IMR-90 (cell line): Measurements from ENCODE around the gene ATRAID. TPM values are rescaled to one million over a fixed set of nuclear protein-coding genes. Genes with fewer than 3 reads are reported as not detected.

Experiments
- ATAC-seq: fragments of 200-7000 bp; cut with Tn5 transposase; 2 replicates; pipeline ENCODE4 v1.9.1; 2020; ENCODE audit warnings: low read depth, mild to moderate bottlenecking, moderate library complexity
- BruUV-seq: library from RNA; stranded (reverse); fragments of 400-500 nt; replicated peaks from 2 replicates; lab custom pipeline; 2021; lab: Mats Ljungman, UMichigan
- CTCF ChIA-PET: fragments of 300-600 bp; formaldehyde crosslinking; extraction: SDS; loops from one replicate; lab custom pipeline; 2021; ENCODE audit warnings: antibody characterized with exemption; lab: Yijun Ruan, JAX
- POLR2A ChIA-PET: fragments of 300-600 bp; sonication (Branson Sonifier 250); formaldehyde crosslinking; loops from one replicate; lab custom pipeline; 2022; ENCODE audit warnings: antibody characterized with exemption; ENCODE audit not compliant: unreplicated experiment; lab: Charles Lee
- DNase-seq: peaks from one replicate; pipeline ENCODE4 v3.0.0; 2013
- H2AFZ ChIP-seq: replicated peaks from 2 replicates; pipeline ENCODE3; 2013; ENCODE audit warnings: low read length, mild to moderate bottlenecking; ENCODE audit not compliant: poor library complexity
- H2AK5ac ChIP-seq: 2 replicates; pipeline ENCODE4 v1.6.1; 2013; ENCODE audit warnings: low read depth, low read length, inconsistent platforms
- H2AK9ac ChIP-seq: replicated peaks from 2 replicates; pipeline ENCODE3; 2013; ENCODE audit warnings: mild to moderate bottlenecking, low read depth, low read length, moderate library complexity; ENCODE audit not compliant: poor library complexity
- H2BK120ac ChIP-seq: 2 replicates; pipeline ENCODE4 v1.6.1; 2013; ENCODE audit warnings: low read depth, low read length, inconsistent platforms
- H2BK15ac ChIP-seq: 3 replicates; pipeline ENCODE4 v1.6.1; 2013; ENCODE audit warnings: low read depth, low read length, inconsistent platforms
- H2BK20ac ChIP-seq: 2 replicates; pipeline ENCODE4 v1.6.1; 2013; ENCODE audit warnings: low read depth, mild to moderate bottlenecking, inconsistent platforms, low read length, moderate library complexity
- H2BK5ac ChIP-seq: 2 replicates; pipeline ENCODE4 v1.6.1; 2013; ENCODE audit warnings: mild to moderate bottlenecking, low read depth, low read length, inconsistent platforms; ENCODE audit not compliant: poor library complexity, severe bottlenecking
- H3K14ac ChIP-seq: replicated peaks from 2 replicates; pipeline ENCODE4 v1.6.1; 2013; ENCODE audit warnings: low read depth, low read length, inconsistent platforms
- H3K18ac ChIP-seq: 2 replicates; pipeline ENCODE4 v1.6.1; 2013; ENCODE audit warnings: low read depth, low read length, control low read depth
- H3K23ac ChIP-seq: 2 replicates; pipeline ENCODE4 v1.6.1; 2013; ENCODE audit warnings: low read depth, low read length, inconsistent platforms
- H3K27ac ChIP-seq: 2 replicates; pipeline ENCODE4 v1.5.1; 2013; ENCODE audit warnings: mild to moderate bottlenecking, control low read depth, low read length; ENCODE audit not compliant: insufficient read depth
- H3K27me3 ChIP-seq: 2 replicates; pipeline ENCODE4 v1.6.1; 2013; ENCODE audit warnings: low read length; ENCODE audit not compliant: control insufficient read depth, insufficient read depth
- H3K36me3 ChIP-seq: 2 replicates; pipeline ENCODE4 v1.6.1; 2013; ENCODE audit warnings: low read length, mixed read lengths; ENCODE audit not compliant: control insufficient read depth, insufficient read depth
- H3K4ac ChIP-seq: 2 replicates; pipeline ENCODE4 v1.6.1; 2013; ENCODE audit warnings: low read depth, low read length, inconsistent platforms
- H3K4me1 ChIP-seq: 2 replicates; pipeline ENCODE4 v1.6.1; 2013; ENCODE audit warnings: low read length, mixed read lengths; ENCODE audit not compliant: control insufficient read depth, insufficient read depth
- H3K4me2 ChIP-seq: 2 replicates; pipeline ENCODE4 v1.6.1; 2013; ENCODE audit warnings: low read depth, mild to moderate bottlenecking, control low read depth, low read length, moderate library complexity
- H3K4me3 ChIP-seq: 2 replicates; pipeline ENCODE4 v1.5.1; 2013; ENCODE audit warnings: low read depth, mild to moderate bottlenecking, control low read depth, low read length, moderate library complexity; ENCODE audit not compliant: insufficient read depth
- H3K56ac ChIP-seq: 2 replicates; pipeline ENCODE4 v1.6.1; 2013; ENCODE audit warnings: low read length, inconsistent platforms; ENCODE audit not compliant: insufficient read depth; ENCODE audit errors: extremely low read depth
- H3K79me1 ChIP-seq, 2 experiments: 2 replicates each; pipeline ENCODE4 v1.6.1; 2013; ENCODE audit warnings: low read length in 2 of 2, inconsistent platforms in 1 of 2, low read depth in 1 of 2
- H3K9ac ChIP-seq: 2 replicates; pipeline ENCODE4 v1.6.1; 2013; ENCODE audit warnings: low read depth, low read length, control low read depth
- H3K9me1 ChIP-seq: 2 replicates; pipeline ENCODE4 v1.6.1; 2013; ENCODE audit warnings: low read length, inconsistent platforms; ENCODE audit not compliant: insufficient read depth
- H3K9me3 ChIP-seq: 2 replicates; pipeline ENCODE4 v1.6.1; 2013; ENCODE audit warnings: low read length; ENCODE audit not compliant: control insufficient read depth, insufficient read depth
- H4K20me1 ChIP-seq: 2 replicates; pipeline ENCODE4 v1.6.1; 2013; ENCODE audit warnings: low read length, inconsistent platforms; ENCODE audit not compliant: insufficient read depth
- H4K5ac ChIP-seq: 2 replicates; pipeline ENCODE4 v1.6.1; 2013; ENCODE audit warnings: mild to moderate bottlenecking, low read depth, low read length, control low read depth
- H4K8ac ChIP-seq, 2 experiments: 2 replicates each; pipeline ENCODE4 v1.6.1; 2013; ENCODE audit warnings: low read depth in 2 of 2, low read length in 2 of 2, control low read depth in 1 of 2, inconsistent platforms in 1 of 2
- H4K91ac ChIP-seq: 2 replicates; pipeline ENCODE4 v1.6.1; 2013; ENCODE audit warnings: low read depth, low read length, inconsistent platforms; ENCODE audit not compliant: insufficient read depth
- CEBPB ChIP-seq: IDR thresholded peaks from 2 replicates; pipeline ENCODE4 v1.6.1; 2012; ENCODE audit warnings: low read depth, low read length, improper control_type of control experiment
- MAFK ChIP-seq: IDR thresholded peaks from 2 replicates; pipeline ENCODE4 v1.6.1; 2012; ENCODE audit warnings: low read depth, low read length, improper control_type of control experiment
- WGBS, 2 experiments: methylation state at CpG; one replicate each; pipeline versions ENCODE4 v1.1.5 to v1.1.7; 2013; ENCODE audit warnings: missing lambda C conversion rate in 2 of 2; ENCODE audit not compliant: insufficient read length in 1 of 2; ENCODE audit errors: extremely low coverage in 2 of 2; 5-methylcytosine and 5-hydroxymethylcytosine counted together
- dilution Hi-C: fragments of 300-500 bp; cut with HindIII; formaldehyde crosslinking; loops from one replicate; pipeline ENCODE4 v1.14.3; 2018; ENCODE audit warnings: low sequenced_read_pairs; ENCODE audit not compliant: unreplicated experiment
- in situ Hi-C: fragments of 300-500 bp; cut with MboI; formaldehyde crosslinking; loops from 3 replicates; pipeline ENCODE4 v1.14.3; 2019; ENCODE audit warnings: low sequenced_read_pairs, inconsistent platforms, mixed read lengths
- intact Hi-C: fragments of 100-400 bp; cut with micrococcal nuclease; formaldehyde crosslinking; loops from 2 replicates; pipeline ENCODE4 v1.10.0; 2022
- polyA plus RNA-seq, 3 experiments: library from polyadenylated mRNA; depleted of rRNA; stranded (reverse); fragments of >200 nt; gene quantifications; 2 replicates each; pipeline ENCODE4 v1.2.3, GENCODE V29; 2012; ENCODE audit warnings: low replicate concordance in 1 of 3
- total RNA-seq: library from RNA; depleted of rRNA; stranded (reverse); fragments of >200 nt; gene quantifications from 2 replicates; pipeline ENCODE4 v1.2.3, GENCODE V29; 2012
- TF ChIP-seq, protein P1 (sequence below): fragments of 150-350 bp; IDR thresholded peaks from 2 replicates; pipeline ENCODE4 v1.6.1; 2017; ENCODE audit warnings: mild to moderate bottlenecking, antibody characterized with exemption, low read length, low read depth

ATRAID gene
- total and polyA plus RNA-seq, 2 of the 4 experiments (the other 2 are of a cell fraction), result 138 to 173 TPM

DNA sequence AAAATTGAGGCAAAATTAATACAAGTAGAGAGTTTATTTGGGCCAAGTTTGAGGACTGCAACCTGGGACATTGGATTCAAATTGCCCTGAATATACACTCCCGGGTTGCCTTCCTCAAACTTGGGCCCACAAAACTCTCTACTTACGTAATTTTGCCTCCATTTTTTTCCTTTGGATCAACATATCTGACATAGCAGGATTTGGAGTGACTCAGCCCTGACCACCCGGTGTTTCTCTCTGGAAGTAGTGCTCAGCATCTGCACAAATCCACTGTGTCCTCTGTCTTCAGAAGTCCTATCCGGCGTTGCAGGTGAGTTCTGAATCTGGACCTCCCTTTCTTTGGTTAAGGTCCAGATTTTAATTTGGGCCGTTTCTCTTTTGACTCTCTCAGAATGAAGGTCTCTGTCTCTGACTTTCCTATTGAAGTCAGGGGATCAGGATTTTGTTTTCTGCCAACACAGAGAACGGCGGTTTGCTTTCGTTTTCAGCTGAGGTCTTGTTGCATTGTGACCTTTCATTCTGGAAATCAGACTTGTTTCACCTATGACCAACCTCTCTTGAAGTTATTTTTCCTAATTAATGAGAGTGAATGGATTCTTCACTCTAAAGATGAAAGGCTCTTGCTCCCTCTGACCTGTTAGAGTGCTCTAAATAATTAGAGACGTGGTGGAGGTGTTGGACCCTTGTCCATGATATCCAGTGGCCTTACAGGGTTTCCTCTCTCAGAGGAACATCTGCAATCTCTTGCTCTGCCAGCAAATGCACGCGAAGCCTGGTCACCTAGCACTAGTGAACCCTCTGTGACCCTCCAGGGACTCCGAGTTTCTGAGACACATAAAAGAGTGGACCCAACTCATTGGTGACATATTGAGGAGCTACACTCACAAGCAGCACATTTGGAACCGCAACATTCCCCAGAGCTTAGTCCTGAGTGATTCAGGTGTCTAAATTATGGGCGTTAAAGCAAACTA is 49.4 kb upstream of the ATRAID start:
- H2AK5ac ChIP-seq, result no peak overlapping the region
- H4K8ac ChIP-seq, result no peak overlapping the region
- no peak overlapping the region for H4K5ac ChIP-seq
- DNase-seq (peak; percentile 62), ATAC-seq (peak; percentile 73)
- WGBS, 2 experiments, result 70% methylated on average over 7 of the region's 15 CpGs; no CpG with 5 or more reads in 1 of the 2 experiments
- no peak overlapping the region for H3K4ac ChIP-seq
- H3K9ac ChIP-seq, result no peak overlapping the region
- H2BK5ac ChIP-seq, result no peak overlapping the region
- H3K9me1 ChIP-seq, result no peaks in the 10 kb centered on the region
- H3K27ac ChIP-seq, result no peak overlapping the region
- intact Hi-C loops (no loop called here), in situ Hi-C loops (no loop called here), dilution Hi-C loops (no loop called here)
- H2BK20ac ChIP-seq, result no peak overlapping the region
- H4K91ac ChIP-seq, result no peak overlapping the region
- H3K56ac ChIP-seq, result no peak overlapping the region
- H3K36me3 ChIP-seq, result no peaks in the 10 kb centered on the region
- no peak overlapping the region for H3K4me2 ChIP-seq
- H3K9me3 ChIP-seq, result no peaks in the 10 kb centered on the region
- H2AK9ac ChIP-seq, result no peak overlapping the region
- no TSS peak for BruUV-seq
- no peaks in the 10 kb centered on the region for H3K79me1 ChIP-seq
- no peak overlapping the region for H2BK15ac ChIP-seq
- no peaks in the 10 kb centered on the region for H3K4me1 ChIP-seq
- H2AFZ ChIP-seq, result no peak overlapping the region
- H3K18ac ChIP-seq, result no peak overlapping the region
- no peak overlapping the region for H3K14ac ChIP-seq
- no peaks in the 10 kb centered on the region for H4K20me1 ChIP-seq
- TF ChIP-seq CEBPB, result peak; percentile 22; the same call in 1 of the 2 replicates
- peak; percentile 19; the same call in 1 of the 2 replicates for TF ChIP-seq MAFK
- TF ChIP-seq, protein P1, sequence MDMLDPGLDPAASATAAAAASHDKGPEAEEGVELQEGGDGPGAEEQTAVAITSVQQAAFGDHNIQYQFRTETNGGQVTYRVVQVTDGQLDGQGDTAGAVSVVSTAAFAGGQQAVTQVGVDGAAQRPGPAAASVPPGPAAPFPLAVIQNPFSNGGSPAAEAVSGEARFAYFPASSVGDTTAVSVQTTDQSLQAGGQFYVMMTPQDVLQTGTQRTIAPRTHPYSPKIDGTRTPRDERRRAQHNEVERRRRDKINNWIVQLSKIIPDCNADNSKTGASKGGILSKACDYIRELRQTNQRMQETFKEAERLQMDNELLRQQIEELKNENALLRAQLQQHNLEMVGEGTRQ, result no peak
- CTCF ChIA-PET, result interaction anchor here (0.6 kb wide), 1 partner anchor 13 kb away, joined by 3 read pairs; no protein-coding TSS in a partner anchor
- peaks cover 29% of the 10 kb centered on the region for H3K27me3 ChIP-seq
- H2BK120ac ChIP-seq, result no peak overlapping the region
- POLR2A ChIA-PET, result no interaction called here
- H3K4me3 ChIP-seq, result no peak overlapping the region
- no peak overlapping the region for H3K23ac ChIP-seq
